Endothelial cell (in vitro differentiated cells): Measurements from ENCODE around the gene TIMM44. TPM values are rescaled to one million over a fixed set of nuclear protein-coding genes. Genes with fewer than 3 reads are reported as not detected.

Experiments
- DNase-seq: peaks from one replicate; pipeline ENCODE4 v3.0.0; 2021; ENCODE audit warnings: low spot score
- H3K27ac Mint-ChIP-seq: one replicate; pipeline ENCODE4 v1.8.0; 2021; ENCODE audit warnings: mixed read lengths, inconsistent platforms; ENCODE audit not compliant: unreplicated experiment
- H3K27me3 Mint-ChIP-seq: one replicate; pipeline ENCODE4 v1.8.0; 2021; ENCODE audit warnings: mild to moderate bottlenecking, moderate library complexity, mixed read lengths, inconsistent platforms; ENCODE audit not compliant: unreplicated experiment
- H3K36me3 Mint-ChIP-seq: one replicate; pipeline ENCODE4 v1.8.0; 2021; ENCODE audit warnings: mild to moderate bottlenecking, low read depth, mixed read lengths, inconsistent platforms; ENCODE audit not compliant: unreplicated experiment
- H3K4me1 Mint-ChIP-seq: one replicate; pipeline ENCODE4 v1.8.0; 2021; ENCODE audit warnings: mild to moderate bottlenecking, mixed read lengths, inconsistent platforms; ENCODE audit not compliant: unreplicated experiment
- H3K4me3 Mint-ChIP-seq: one replicate; pipeline ENCODE4 v1.8.0; 2021; ENCODE audit warnings: mild to moderate bottlenecking, mixed read lengths, inconsistent platforms; ENCODE audit not compliant: unreplicated experiment
- H3K9me3 Mint-ChIP-seq: one replicate; pipeline ENCODE4 v1.8.0; 2021; ENCODE audit warnings: mixed read lengths, inconsistent platforms; ENCODE audit not compliant: unreplicated experiment
- CTCF ChIP-seq: fragments of 200-600 bp; sonication (generic); IDR thresholded peaks from one replicate; pipeline ENCODE4 v1.5.0; 2021; ENCODE audit warnings: antibody characterized with exemption; ENCODE audit not compliant: unreplicated experiment
- total RNA-seq: library from RNA; stranded (reverse); fragmentation: NEBNext Ultra II Directional; extraction: Animal tissue kit (Norgen Biotek cat#: 25700); gene quantifications from one replicate; pipeline ENCODE4 v1.2.1, GENCODE V29; 2021; ENCODE audit not compliant: unreplicated experiment

TIMM44 gene
- total RNA-seq, 1 donor from 2014 or later, result 46.5 TPM

- no peak for TF ChIP-seq CTCF
- H3K4me1 Mint-ChIP-seq, result peaks cover 4% of the 10 kb centered on the region
- peaks cover 7% of the 10 kb centered on the region for H3K36me3 Mint-ChIP-seq
- H3K27ac Mint-ChIP-seq, result no peak overlapping the region
- DNase-seq, result no peak
- H3K9me3 Mint-ChIP-seq, result no peaks in the 10 kb centered on the region
- no peak overlapping the region for H3K4me3 Mint-ChIP-seq
- peaks cover 14% of the 10 kb centered on the region for H3K27me3 Mint-ChIP-seq
Observed at GRCh38 chr19:7911508-7912143, 31.8 kb downstream of the TIMM44 start.

- Mint-ChIP-seq H3K36me3 (peaks cover 10% of the 10 kb centered on the region), H3K4me1 (peaks cover 4% of the 10 kb centered on the region), H3K4me3 (no peak overlapping the region), H3K27me3 (peaks cover 12% of the 10 kb centered on the region), H3K9me3 (no peaks in the 10 kb centered on the region), H3K27ac (no peak overlapping the region)
- no peak for DNase-seq
- no peak for TF ChIP-seq CTCF
Observed at GRCh38 chr19:7910321-7911161, 32.9 kb downstream of the TIMM44 start.

- Mint-ChIP-seq H3K9me3 (no peaks in the 10 kb centered on the region), H3K27me3 (peaks cover 9% of the 10 kb centered on the region), H3K27ac (no peak overlapping the region), H3K4me3 (no peak overlapping the region), H3K4me1 (peaks cover 9% of the 10 kb centered on the region), H3K36me3 (peaks cover 16% of the 10 kb centered on the region)
- no peak for DNase-seq
- no peak for TF ChIP-seq CTCF
Observed at GRCh38 chr19:7909471-7910067, 33.9 kb downstream of the TIMM44 start.

GRCh38 chr19:7908742-7909461, 34.6 kb downstream of the TIMM44 start:
- no peak for TF ChIP-seq CTCF
- no peak for DNase-seq

More at GRCh38 chr19:7908742-7909461, 34.6 kb downstream of the TIMM44 start:
- Mint-ChIP-seq H3K27ac (no peak overlapping the region), H3K4me1 (peaks cover 12% of the 10 kb centered on the region), H3K4me3 (no peak overlapping the region), H3K27me3 (peaks cover 5% of the 10 kb centered on the region), H3K36me3 (peaks cover 16% of the 10 kb centered on the region), H3K9me3 (no peaks in the 10 kb centered on the region)
